ENCODE measurements around the gene MAGI1.
"Not testable (repeated sequence)": the region's sequence is repeated elsewhere in the genome, so short reads cannot be mapped to it uniquely, and the experiment has no call there.

Gene MAGI1

DNA sequence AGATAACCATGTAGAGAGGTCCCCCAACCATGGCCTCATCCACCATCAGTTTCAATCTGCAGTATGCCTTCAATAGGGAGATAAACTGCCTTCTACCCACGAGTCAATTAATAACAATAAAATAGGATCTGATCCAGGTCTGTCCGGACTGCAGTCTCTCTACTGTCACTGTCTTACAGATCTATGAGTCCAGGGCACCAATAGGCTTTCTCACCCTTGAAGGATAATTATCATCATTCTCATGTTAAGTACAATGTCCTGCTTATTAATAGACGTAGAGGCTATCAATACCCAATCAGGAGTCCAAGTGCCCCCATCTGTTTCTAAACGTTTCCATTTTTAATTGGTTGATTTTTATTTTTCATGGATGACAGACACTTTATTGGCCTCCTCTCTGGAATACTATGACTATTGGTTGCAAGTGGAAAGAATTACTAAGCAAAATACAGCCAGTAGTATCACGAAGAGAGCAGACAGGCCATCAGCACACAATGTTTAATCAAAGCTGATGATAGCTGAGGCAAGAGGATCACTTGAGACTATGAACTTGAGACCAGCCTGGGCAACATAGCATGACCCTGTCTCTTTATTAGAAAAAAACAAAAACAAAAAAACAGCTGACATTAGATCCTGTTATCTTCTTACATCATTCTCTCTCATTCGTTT, 480.7 kb downstream of the MAGI1 start:
- H3K27ac Mint-ChIP-seq = no peak overlapping the region
- no peaks in the 10 kb centered on the region for H3K9me3 Mint-ChIP-seq
- H3K4me3 Mint-ChIP-seq = no peak overlapping the region
- no peaks in the 10 kb centered on the region for H3K36me3 Mint-ChIP-seq (ENCODE audit: low read depth)
- intact Hi-C loops (cut with micrococcal nuclease) = no loop called here
- H3K4me1 Mint-ChIP-seq (ENCODE audit: low read depth) = no peaks in the 10 kb centered on the region
- H3K27me3 Mint-ChIP-seq = no peaks in the 10 kb centered on the region

DNA sequence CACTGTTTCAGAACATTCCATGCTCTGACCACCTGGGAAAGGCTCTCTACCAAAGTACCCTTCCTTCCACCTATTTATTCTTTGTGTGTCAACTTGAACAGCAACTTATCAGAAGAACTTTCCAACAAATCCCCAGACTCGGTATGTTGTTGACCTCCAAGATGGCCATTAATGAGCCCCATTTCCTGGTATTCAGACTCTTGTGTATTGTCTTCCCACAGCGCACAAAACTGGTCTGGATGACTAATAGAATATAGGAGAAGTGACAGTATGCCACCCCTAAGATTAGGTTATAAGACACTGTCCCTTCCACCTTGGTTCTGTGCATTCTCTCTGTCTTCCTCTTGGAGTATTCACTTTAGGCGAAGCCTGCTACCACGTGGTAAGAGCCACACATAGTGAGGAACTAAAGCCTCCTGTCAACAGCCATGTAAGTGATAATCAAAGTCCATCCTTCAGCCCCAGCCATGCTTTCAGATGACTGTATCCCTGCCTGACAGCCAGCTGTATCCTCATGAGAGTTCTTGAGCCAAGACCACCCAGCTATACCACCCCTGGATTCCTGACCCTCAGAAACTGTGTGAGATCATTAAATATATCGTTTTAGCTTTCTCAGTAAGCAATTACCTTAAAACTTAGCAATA, 481.7 kb downstream of the MAGI1 start:
- H3K27me3 Mint-ChIP-seq = no peaks in the 10 kb centered on the region
- H3K9me3 Mint-ChIP-seq = no peaks in the 10 kb centered on the region
- intact Hi-C loops (cut with micrococcal nuclease) = no loop called here
- no peaks in the 10 kb centered on the region for H3K4me1 Mint-ChIP-seq (ENCODE audit: low read depth)
- no peak overlapping the region for H3K4me3 Mint-ChIP-seq
- no peak overlapping the region for H3K27ac Mint-ChIP-seq
- H3K36me3 Mint-ChIP-seq (ENCODE audit: low read depth) = no peaks in the 10 kb centered on the region

DNA sequence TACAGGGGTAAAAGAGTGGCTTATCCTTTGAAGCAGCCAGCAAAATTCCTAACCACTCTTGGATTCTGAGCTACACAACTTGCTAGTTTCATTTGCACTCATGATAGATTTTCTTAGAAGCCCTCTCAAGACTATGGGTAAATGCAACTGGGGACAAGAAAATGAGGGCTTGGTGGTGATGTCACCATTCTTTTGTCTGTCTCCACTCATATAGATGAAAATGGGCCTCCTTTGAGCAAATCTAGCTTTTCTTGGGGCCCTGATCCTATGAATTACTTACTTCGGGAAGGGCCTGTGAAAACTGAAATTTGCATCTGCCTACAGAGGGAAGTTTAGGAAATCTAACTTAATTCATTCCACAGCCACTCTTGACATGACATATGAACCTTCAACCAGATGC, 486.3 kb downstream of the MAGI1 start:
- Mint-ChIP-seq H3K27ac (no peak overlapping the region), H3K9me3 (no peaks in the 10 kb centered on the region), H3K36me3 (ENCODE audit: low read depth) (no peaks in the 10 kb centered on the region), H3K27me3 (peaks cover 21% of the 10 kb centered on the region), H3K4me1 (ENCODE audit: low read depth) (no peaks in the 10 kb centered on the region), H3K4me3 (no peak overlapping the region)
- intact Hi-C loops (cut with micrococcal nuclease) = no loop called here

DNA sequence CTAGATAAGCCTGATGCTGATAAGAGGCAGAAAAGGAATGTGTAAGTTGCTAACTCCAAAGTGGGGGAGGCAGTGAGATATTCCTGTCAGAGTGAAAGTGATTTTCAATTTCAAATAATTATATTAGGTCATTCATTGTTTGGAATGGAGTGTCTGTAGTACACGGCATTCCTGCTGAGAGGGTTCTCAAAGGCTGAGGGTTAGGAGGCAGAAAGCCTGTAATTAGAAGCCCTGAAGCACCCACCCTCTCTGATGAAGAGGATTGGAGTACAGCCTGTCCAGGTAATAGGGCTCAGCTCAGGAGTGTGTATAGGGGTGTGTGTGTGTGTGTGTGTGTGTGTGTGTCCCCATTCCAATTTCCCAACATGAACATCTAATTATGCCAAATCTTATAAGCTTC, 486.8 kb downstream of the MAGI1 start:
- intact Hi-C loops (cut with micrococcal nuclease) = no loop called here
- Mint-ChIP-seq H3K4me1 (ENCODE audit: low read depth) (no peaks in the 10 kb centered on the region), H3K27ac (no peak overlapping the region), H3K9me3 (no peaks in the 10 kb centered on the region), H3K36me3 (ENCODE audit: low read depth) (no peaks in the 10 kb centered on the region), H3K27me3 (peaks cover 21% of the 10 kb centered on the region), H3K4me3 (no peak overlapping the region)

DNA sequence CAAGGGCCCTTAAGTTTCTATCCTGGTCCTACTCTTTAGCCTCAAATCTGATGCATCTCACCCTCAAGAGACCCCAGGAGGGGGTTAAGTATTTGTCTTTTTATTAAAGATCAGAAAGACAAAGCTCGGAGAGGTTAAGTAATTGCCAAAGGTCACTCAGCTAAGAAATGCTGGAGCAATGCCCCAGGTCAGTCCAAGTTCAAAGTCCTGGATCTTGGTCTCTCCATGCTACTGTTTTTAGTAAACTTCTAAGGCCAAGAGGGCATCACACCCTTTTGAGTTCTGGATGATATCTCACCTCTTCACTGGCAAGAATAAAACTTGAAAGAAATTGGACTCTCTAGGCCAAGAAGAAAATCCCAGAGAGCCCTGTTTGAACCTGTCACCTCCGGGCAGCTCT, 488.6 kb downstream of the MAGI1 start:
- H3K27ac Mint-ChIP-seq = no peak overlapping the region
- intact Hi-C loops (cut with micrococcal nuclease) = no loop called here

DNA sequence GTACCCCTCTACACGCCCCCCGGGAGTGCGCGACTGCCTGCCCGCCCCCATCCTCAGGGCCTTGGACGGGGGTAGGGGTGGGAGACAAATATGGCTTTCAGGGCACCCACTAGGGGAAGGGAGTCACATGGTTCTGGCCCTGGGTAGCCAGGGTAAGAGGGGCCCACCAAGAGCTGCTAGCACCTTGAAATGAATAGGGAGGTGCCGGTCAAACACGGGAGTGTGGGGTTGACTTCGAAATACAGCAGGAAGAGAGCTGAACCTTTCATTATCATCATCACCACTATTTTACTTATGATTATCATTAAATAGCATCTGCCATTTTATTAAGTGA, 489.1 kb downstream of the MAGI1 start:
- no peaks in the 10 kb centered on the region for H3K9me3 Mint-ChIP-seq
- H3K27ac Mint-ChIP-seq = no peak overlapping the region
- H3K4me3 Mint-ChIP-seq = no peak overlapping the region
- intact Hi-C loops (cut with micrococcal nuclease) = no loop called here
- no peaks in the 10 kb centered on the region for H3K36me3 Mint-ChIP-seq (ENCODE audit: low read depth)
- peaks cover 21% of the 10 kb centered on the region for H3K27me3 Mint-ChIP-seq
- H3K4me1 Mint-ChIP-seq (ENCODE audit: low read depth) = no peaks in the 10 kb centered on the region

More for the DNA sequence above, 488.6 kb downstream of the MAGI1 start:
- no peaks in the 10 kb centered on the region for H3K9me3 Mint-ChIP-seq
- no peaks in the 10 kb centered on the region for H3K36me3 Mint-ChIP-seq (ENCODE audit: low read depth)
- H3K4me3 Mint-ChIP-seq = no peak overlapping the region
- H3K27me3 Mint-ChIP-seq = peaks cover 21% of the 10 kb centered on the region
- H3K4me1 Mint-ChIP-seq (ENCODE audit: low read depth) = no peaks in the 10 kb centered on the region

DNA sequence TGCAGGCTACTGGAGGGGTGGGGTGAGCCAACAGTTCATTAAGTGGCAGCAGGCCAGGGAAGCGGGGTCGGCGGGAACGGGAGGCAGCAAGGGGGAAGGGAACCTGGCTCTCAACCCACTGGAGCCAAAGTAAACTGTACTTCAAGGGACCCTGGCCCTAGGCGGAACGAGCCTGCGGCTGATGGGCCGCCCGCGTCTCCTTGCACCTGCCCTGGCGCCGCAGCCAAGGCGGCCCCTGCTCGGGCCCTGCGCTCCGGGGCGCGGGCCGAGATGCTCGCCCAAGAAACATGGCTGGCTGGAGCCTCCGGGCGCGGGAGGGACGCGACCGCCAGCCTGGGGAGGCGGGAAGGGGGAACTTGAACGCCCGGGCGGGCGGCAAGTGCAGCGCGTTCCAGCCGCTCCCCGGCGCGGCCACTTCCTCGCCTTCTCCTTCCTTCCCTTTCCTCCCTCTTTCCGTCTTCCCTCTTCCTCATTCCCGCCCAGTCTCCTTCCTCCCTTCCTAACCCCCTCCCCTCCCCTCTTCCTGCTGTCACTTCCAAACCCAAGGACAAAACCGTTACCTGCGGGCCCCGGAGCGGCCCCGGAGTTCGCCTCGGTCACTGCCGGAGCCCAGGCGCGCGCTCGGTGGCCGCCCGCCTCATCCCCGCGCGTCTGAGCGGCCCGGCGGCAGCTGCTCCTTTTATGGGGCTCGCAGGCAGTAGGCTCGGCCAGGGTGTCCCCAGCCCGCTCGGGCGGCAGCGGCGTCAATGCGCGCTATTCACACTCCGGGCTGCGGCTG, 489.7 kb downstream of the MAGI1 start:
- intact Hi-C loops (cut with micrococcal nuclease) = no loop called here
- Mint-ChIP-seq H3K27ac (no peak overlapping the region), H3K27me3 (peaks cover 21% of the 10 kb centered on the region), H3K9me3 (no peaks in the 10 kb centered on the region), H3K4me3 (no peak overlapping the region), H3K4me1 (ENCODE audit: low read depth) (no peaks in the 10 kb centered on the region), H3K36me3 (ENCODE audit: low read depth) (no peaks in the 10 kb centered on the region)

DNA sequence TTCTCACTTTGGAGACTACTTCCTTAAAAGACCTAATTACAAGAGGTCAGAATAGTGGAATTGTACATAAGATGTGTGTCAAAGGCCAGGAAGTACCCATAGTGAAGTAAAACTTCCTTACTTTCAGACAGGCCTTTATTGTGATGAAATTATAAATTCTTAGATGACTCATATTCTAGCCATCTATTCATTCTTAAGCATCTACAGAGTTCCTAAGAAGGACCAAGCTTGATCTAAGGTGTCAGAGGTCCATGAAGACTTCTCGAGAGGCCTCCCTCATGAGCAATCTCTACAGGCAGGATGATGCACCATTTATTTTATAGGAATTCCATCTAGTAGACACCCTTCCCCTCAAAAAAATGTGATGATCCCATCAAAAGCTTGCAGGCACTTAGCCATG, 493.3 kb downstream of the MAGI1 start:
- Mint-ChIP-seq H3K4me3 (no peak overlapping the region), H3K9me3 (no peaks in the 10 kb centered on the region), H3K27ac (no peak overlapping the region), H3K36me3 (ENCODE audit: low read depth) (no peaks in the 10 kb centered on the region), H3K27me3 (peaks cover 18% of the 10 kb centered on the region), H3K4me1 (ENCODE audit: low read depth) (no peaks in the 10 kb centered on the region)
- intact Hi-C loops (cut with micrococcal nuclease) = no loop called here

DNA sequence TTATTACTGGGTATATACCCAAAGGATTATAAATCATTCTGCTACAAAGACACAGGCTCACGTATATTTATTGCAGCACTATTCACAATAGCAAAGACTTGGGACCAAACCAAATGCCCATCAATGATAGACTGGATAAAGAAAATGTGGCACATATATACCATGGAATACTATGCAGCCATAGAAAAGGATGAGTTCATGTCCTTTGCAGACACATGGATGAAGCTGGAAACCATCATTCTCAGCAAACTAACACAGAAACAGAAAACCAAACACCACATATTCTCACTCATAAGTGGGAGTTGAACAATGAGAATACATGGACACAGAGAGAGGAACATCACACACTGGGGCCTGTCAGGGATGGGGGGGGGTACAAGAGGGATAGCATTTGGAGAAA, 495.3 kb downstream of the MAGI1 start:
- intact Hi-C loops (cut with micrococcal nuclease); H3K27me3 Mint-ChIP-seq; H3K9me3 Mint-ChIP-seq; H3K27ac Mint-ChIP-seq; H3K4me3 Mint-ChIP-seq; H3K4me1 Mint-ChIP-seq (ENCODE audit: low read depth); H3K36me3 Mint-ChIP-seq (ENCODE audit: low read depth): not testable (repeated sequence)

DNA sequence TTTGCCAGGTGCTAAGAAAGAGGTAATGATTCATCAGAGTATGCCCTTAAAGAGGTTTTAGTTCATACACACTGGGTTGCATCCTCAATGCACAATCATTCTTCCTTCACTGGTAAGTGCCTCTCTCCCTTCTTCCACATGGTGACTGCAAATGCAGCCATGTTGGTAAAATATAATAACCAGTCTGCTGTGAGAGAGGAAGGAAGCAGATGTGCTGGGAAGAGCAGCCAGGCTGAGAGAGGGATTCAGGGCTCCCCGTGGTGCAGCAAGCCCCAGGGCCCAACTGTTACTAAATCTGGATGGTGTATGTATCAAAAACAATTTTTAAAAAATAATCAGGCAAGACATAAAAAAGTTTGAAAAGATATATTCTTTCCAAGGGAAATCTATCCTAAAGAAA, 498.1 kb downstream of the MAGI1 start:
- intact Hi-C loops (cut with micrococcal nuclease) = no loop called here
- Mint-ChIP-seq H3K4me1 (ENCODE audit: low read depth) (no peaks in the 10 kb centered on the region), H3K4me3 (no peak overlapping the region), H3K27ac (no peak overlapping the region), H3K27me3 (no peaks in the 10 kb centered on the region), H3K36me3 (ENCODE audit: low read depth) (no peaks in the 10 kb centered on the region), H3K9me3 (no peaks in the 10 kb centered on the region)

DNA sequence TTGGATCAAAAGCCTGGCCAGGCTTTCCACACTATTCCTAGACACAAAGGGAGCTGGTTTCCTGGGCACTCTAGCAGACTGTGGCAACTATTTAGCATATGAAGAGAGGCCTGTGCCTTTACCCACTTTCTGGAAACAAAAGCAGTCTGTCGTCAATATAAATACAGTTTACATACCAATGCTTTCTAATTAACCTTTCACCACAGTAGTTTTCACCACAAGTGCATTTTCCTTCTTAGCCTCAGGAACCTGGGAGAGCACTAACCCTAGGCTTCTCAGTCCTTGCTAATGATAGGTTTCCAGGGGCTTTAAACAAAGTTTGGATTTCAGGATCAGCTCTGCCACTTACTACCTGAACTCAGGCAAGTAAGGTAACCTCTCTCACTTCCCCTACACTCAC, 499.1 kb downstream of the MAGI1 start:
- intact Hi-C loops (cut with micrococcal nuclease) = no loop called here
- Mint-ChIP-seq H3K4me1 (ENCODE audit: low read depth) (no peaks in the 10 kb centered on the region), H3K36me3 (ENCODE audit: low read depth) (no peaks in the 10 kb centered on the region), H3K4me3 (no peak overlapping the region), H3K9me3 (no peaks in the 10 kb centered on the region), H3K27me3 (no peaks in the 10 kb centered on the region), H3K27ac (no peak overlapping the region)

DNA sequence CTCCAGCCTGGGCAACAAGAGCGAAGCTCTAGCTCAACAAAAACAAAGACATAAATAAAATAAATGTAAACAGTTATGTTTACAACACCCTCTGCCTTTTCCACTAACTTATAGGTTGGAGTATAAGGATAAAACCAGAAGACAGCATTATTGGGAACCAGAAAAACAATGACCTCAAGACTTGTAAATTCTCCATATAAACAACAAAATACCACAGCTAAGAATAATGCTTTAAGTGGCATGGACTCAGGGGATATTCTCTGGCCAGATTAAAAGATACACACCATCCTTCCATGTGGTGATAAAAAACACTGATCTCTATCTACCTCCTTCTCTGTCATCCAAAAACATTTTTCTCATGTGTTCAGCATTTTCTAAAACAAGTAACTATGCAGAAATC, 500.6 kb downstream of the MAGI1 start:
- H3K36me3 Mint-ChIP-seq (ENCODE audit: low read depth) = no peaks in the 10 kb centered on the region
- no peaks in the 10 kb centered on the region for H3K9me3 Mint-ChIP-seq
- intact Hi-C loops (cut with micrococcal nuclease) = no loop called here
- no peaks in the 10 kb centered on the region for H3K27me3 Mint-ChIP-seq
- H3K4me3 Mint-ChIP-seq = no peak overlapping the region
- H3K27ac Mint-ChIP-seq = no peak overlapping the region
- no peaks in the 10 kb centered on the region for H3K4me1 Mint-ChIP-seq (ENCODE audit: low read depth)

DNA sequence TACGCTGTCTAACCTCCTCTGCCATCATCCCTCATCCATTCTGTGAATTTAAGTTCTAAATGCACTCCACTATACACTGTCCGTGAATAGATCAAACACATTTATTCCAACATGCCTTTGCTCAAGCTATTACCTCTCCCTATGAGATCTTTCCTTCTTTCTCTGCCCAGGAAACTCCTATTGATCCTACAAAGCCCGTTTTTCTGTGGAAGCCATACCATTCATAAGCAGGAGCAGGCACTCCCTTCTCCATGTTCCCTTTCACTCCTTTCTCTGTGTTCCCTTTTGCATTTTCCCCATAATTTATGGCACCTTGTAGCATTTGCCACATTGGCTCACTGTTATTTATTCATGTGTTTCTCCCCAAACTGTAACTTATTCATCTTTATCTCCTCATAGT, 501.6 kb downstream of the MAGI1 start:
- intact Hi-C loops (cut with micrococcal nuclease) = no loop called here

DNA sequence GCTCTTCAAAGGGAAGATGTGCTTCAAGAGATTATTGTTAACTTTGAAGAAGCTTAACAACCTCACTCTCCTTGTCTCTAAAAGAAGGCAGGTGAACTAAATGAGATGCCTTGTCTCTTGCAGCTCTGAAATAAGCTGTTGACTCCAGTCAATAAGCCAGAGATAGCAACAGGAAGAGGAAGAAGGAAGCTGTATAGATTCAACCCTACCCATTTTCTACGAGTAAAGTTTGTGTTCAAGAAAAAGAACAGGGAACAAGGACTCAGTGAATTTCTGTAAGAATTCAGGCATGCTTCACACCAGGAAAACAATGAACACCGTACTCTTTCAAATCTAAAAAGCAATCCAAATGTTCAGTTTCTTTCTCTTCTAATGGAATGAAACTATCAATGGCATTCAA, 503.5 kb downstream of the MAGI1 start:
- Mint-ChIP-seq H3K4me3 (no peak overlapping the region), H3K4me1 (ENCODE audit: low read depth) (no peaks in the 10 kb centered on the region), H3K27ac (no peak overlapping the region), H3K36me3 (ENCODE audit: low read depth) (no peaks in the 10 kb centered on the region), H3K27me3 (no peaks in the 10 kb centered on the region), H3K9me3 (no peaks in the 10 kb centered on the region)
- intact Hi-C loops (cut with micrococcal nuclease) = no loop called here

More for the DNA sequence above, 501.6 kb downstream of the MAGI1 start:
- H3K9me3 Mint-ChIP-seq = no peaks in the 10 kb centered on the region
- no peak overlapping the region for H3K4me3 Mint-ChIP-seq
- no peaks in the 10 kb centered on the region for H3K27me3 Mint-ChIP-seq
- H3K27ac Mint-ChIP-seq = no peak overlapping the region
- no peaks in the 10 kb centered on the region for H3K36me3 Mint-ChIP-seq (ENCODE audit: low read depth)
- no peaks in the 10 kb centered on the region for H3K4me1 Mint-ChIP-seq (ENCODE audit: low read depth)
